Measurements from ENCODE around the gene C11orf24.

- TF ChIP-seq CTCF (conservative IDR thresholded peaks at IDR 0.05; ENCODE audit: low read length) (no peak), EZH2phosphoT487 (IDR thresholded peaks at IDR 0.05; ENCODE audit: borderline replicate concordance) (no peak)
Observed at GRCh38 chr11:68293708-68294107, 21.9 kb upstream of the C11orf24 start.

Data from Loucy (cell line).